NCI-H187 (cell line): ENCODE results near the gene TAF4.
"Not testable (repeated sequence)": the region's sequence is repeated elsewhere in the genome, so short reads cannot be mapped to it uniquely, and the experiment has no call there.

Experiments used
- DNase-seq, 2 experiments: peaks; one replicate each; lab custom pipeline; 2025; lab: John Stamatoyannopoulos, UW

Gene TAF4, protein sequence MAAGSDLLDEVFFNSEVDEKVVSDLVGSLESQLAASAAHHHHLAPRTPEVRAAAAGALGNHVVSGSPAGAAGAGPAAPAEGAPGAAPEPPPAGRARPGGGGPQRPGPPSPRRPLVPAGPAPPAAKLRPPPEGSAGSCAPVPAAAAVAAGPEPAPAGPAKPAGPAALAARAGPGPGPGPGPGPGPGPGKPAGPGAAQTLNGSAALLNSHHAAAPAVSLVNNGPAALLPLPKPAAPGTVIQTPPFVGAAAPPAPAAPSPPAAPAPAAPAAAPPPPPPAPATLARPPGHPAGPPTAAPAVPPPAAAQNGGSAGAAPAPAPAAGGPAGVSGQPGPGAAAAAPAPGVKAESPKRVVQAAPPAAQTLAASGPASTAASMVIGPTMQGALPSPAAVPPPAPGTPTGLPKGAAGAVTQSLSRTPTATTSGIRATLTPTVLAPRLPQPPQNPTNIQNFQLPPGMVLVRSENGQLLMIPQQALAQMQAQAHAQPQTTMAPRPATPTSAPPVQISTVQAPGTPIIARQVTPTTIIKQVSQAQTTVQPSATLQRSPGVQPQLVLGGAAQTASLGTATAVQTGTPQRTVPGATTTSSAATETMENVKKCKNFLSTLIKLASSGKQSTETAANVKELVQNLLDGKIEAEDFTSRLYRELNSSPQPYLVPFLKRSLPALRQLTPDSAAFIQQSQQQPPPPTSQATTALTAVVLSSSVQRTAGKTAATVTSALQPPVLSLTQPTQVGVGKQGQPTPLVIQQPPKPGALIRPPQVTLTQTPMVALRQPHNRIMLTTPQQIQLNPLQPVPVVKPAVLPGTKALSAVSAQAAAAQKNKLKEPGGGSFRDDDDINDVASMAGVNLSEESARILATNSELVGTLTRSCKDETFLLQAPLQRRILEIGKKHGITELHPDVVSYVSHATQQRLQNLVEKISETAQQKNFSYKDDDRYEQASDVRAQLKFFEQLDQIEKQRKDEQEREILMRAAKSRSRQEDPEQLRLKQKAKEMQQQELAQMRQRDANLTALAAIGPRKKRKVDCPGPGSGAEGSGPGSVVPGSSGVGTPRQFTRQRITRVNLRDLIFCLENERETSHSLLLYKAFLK

DNA sequence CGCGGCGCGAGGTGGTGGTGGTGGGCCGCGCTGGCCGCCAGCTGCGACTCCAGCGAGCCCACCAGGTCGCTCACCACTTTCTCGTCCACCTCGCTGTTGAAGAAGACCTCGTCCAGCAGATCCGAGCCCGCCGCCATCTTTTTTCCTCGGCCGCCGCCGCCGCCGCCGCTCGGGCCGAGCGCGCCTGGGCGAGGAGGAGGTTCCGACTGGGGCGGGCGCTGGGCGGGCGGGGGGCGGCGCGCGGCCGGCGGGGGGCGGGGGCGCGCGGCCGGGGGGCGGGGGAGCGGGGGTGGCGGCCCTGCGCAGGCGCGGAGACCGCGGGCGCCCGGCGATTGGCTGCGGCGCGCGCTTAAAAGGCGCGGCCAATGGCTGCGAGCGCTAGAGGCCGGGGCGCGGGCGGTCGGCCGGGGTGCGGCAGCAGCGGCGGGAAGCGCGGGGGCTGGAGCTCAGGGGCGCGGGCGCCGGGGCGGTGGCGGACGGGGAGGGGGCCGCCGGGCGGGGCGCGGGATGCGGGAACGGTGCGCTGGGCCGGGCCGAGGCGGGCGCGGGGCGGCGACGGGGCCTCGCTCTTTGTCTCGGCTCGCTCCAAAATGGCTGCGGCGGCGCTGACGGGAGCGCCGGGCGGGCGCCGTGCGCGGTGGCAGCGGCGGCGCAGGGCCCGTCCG, at the start of gene TAF4:
TAF4 (minus strand) TSS at position 208 of the 665 bp plus-strand sequence; CDS start at position 137, 71 bp downstream.
- peak; percentile 36 to 54 for DNase-seq

DNA sequence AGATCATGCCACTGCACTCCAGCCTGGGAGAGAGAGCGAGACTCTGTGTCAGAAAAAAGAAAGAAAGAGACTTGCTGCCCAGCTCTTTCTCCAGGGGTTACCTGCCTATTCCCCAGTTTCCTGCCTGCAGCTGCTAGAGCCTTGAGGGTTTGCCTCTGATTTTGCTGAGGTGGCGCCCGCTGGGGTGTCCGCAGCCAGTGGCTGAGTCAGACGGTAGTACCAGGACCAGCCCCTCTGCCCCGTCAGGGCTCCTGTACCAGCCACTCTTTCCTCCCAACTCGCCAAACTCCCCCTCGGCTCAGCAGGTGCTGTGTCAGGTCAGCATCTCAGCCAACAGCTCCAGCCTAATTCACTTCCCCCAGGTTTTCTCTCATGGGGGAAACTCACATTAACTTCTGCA, 49.2 kb upstream of the TAF4 start:
- DNase-seq: no peak

DNA sequence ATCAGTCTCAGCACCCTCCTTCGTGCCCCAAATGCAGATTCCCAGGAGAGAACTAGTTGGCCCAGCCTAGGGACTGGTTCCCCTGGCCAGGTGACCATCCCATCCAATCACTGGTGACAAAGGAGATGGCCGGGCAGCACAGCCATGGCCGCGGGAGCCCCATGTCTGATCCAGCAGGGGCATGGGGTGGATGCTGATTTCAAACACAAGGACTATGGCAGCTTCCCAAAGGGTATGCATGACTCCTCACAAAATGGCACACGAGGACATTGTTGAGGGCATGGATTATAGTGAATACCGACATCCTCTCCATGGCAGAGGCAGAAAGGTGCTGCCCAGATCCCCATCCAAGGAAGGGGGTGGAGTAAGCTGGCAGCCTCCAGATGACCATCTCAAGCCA, 46.7 kb upstream of the TAF4 start:
- no peak for DNase-seq

DNA sequence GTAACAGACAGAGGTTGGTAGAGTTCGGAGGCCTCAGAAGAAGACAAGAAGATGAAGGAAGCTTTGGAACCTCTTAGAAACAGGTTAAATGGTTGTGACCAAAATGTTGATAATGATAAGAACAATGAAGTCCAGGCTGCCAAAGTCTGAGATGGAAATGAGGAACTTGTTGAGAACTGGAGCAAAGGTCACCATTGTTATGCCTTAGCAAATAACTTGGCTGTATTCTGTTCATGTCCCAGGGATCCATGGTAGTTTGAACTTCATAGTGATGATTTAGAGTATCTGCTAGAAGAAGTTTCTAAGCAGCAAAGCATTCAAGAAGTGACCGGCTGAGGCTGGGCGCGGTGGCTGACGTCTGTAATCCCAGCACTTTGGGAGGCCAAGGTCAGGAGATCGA, 45.5 kb upstream of the TAF4 start:
- DNase-seq: no peak

DNA sequence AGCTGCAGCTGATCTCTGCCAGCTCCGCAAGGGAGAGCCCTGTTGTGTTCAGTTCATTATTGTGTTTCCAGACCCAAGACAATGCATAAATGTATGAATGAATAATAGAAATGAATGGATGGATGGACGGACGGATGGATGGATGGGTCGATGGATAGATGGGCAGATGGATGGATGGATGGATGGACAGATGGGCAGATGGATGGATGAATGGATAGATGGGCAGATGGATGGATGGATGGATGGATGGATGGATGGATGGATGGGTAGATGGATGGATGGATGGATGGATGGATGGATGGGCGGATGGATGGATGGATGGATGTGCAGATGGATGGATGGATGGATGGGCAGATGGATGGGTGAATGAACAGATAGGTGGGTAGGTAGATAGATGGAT, 39.9 kb upstream of the TAF4 start:
- DNase-seq: no peak

DNA sequence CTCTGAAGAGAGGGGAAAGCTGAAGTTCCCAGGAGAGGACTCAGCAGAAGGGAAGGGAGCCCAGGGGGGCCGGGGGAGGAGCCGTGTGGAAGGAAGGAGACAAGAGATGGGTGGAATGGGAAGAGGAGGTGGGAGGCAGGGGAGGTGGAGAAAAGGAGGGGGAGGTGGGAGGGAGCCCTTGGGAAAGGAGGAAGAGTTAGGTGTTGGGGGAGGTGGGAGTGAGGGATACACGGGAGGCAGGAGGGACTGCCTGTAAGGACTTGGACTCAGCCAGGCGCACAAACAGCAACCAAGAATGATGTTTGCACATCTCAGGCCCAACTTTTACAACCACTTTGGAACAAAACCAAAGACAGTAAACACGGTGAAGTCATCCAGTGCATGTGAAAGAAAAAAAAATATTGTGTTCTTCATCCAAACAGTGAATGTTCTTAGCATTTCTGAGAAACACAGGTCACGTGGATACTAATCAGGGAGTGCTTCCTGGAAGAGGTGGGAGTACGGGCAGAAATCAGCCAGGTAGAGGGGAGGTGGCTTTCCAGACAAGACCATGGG, 39.2 kb upstream of the TAF4 start:
- no peak for DNase-seq

DNA sequence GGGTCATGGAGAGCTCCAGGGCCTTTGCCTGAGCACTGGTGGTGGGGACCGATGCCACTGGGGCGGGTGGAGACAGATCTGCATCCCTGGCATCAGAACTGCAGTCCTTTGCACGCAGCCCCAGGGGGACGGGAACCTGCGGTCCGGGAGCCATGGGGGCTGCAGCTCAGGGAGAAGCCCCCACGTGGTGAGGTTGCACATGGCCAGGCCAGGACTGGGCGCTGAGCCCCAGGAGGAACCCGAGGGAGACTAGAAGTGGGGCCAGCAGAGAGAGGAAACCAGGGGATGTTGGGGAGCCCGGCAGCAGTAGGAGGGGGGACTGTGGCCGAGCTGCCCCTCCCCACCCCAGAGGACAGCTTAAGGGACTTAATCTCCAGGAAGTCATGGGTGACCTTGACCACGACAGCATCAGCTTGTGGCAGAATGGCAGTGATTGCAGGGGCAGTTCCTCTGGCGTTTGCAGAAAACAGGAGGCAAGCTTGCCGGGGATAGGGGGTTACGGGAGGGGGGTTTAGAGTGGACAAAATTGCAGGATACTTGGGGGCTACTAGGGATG, 38.6 kb upstream of the TAF4 start:
- no peak for DNase-seq

DNA sequence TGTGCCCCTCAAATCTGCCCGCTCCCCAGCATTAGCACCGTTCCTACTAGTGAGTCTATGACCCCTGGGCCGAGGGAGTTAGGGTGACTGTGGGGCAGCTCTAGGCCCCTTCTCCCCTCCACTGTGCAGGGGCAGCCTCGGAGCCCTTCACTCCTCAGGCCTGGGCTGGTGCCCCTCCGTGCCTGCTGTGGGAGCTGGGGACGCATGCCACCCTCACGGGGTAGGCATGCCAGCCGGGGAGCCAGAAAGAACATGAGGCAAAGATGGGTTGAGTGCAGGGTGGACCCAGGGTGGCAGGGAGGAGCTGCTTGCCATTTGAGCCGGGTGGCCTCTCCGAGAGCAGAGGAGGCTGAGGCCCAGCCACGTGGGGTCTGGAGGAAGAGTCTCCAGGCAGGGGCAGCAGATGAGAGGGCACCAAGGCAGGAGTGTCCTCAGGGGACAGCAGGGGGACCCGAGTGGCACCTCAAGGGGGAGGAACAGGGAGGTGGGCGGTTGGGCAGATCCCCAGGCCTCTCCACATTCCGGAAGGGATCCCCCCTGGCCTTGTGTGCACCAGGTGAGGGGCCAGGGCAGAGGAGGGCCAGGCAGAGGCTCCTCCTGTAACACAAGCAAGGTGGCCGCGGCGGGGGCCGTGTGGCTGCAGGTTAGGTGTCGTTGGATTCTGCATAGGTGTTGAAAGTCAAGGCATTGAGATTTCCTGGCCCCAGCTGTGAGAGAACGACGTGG, 38.0 kb upstream of the TAF4 start:
- no peak for DNase-seq

DNA sequence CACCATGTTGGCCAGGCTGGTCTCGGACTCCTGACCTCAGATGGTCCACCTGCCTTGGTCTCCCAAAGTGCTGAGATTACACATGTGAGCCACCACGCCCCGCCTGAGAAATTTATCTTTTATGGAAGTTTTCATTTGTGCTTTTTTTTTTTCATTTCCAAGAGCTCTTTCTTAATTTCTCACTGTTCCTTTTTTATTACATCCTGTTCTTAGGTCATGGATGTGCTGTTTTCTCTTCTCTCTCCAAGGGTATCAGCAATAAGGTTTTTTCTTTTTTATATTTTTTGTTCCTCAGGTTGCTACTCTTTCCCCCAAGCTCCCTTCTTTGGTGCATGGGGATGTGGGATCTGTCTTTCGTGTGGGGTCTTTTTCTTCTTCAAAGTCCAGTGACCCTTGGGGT, 35.4 kb upstream of the TAF4 start:
- DNase-seq: no peak

DNA sequence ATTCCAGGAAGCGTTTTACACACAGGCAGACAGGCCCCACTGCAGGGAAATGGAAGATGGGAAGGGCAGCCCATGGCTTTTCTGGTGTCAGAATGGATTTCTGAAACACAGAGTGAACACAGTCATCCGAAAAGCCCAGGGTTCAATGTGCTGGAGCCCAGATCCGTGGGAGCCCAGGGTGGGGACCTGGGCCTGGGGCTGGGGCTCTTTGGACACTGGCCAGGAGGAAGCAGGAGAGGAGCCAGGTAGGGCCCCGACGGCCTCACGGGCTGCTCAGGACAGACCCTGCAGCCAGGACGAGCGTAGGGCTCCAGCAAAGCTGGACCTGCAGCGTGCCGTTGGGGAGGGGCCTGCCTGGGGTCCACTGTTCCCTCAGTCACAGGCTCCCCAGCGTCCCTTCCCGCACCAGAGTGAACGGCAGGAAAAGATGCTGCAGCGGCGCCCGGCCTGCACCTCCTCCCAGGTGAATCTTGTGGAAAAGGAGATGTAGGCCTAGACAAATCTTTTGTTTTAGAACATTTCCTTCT, 32.3 kb upstream of the TAF4 start:
- DNase-seq: no peak

DNA sequence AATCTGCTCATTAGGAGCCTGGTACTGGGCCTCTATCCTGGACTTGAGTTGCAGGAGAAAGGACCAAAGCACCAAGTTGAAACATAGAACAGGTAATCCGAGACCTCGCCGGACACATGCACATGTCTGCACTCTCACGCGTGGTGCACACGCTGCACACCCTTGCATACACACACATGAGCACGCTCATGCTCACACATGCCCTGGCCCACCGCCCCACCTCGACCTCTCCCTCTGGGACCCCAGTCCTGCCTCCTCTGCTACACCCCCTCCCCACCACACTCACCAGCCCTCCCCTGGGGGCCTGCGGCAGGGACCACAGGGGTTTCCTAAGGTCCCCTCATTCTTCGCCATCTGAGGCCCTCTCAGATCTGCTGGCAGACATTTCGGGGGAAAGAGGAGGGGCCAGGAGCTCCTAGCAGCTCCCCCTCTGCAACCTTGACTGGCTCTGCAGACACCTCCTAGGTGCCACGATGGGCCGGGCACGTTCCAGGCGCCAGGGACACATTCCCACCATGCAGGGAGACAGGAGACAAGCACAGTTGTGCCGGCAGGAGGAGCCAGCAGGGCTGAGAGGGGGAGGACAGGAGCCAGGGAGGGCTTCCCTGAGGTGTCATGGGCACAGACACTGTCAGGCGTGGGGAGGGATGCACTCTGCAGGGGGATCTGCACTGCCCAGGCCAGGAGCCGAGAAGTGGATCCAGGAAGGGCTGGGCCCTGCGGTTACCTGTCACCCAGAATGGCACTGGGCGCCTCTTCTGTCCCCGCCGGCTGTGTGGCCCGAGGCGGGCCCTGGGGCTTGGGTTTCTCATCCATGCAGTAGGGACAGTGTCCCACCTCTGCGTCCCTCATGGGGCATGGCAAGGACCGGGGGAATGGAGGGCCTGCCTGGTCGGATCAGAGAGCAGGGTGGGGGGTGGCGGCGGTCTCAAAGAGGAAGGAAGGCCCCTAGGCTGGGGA, 31.0 kb upstream of the TAF4 start:
- no peak for DNase-seq

DNA sequence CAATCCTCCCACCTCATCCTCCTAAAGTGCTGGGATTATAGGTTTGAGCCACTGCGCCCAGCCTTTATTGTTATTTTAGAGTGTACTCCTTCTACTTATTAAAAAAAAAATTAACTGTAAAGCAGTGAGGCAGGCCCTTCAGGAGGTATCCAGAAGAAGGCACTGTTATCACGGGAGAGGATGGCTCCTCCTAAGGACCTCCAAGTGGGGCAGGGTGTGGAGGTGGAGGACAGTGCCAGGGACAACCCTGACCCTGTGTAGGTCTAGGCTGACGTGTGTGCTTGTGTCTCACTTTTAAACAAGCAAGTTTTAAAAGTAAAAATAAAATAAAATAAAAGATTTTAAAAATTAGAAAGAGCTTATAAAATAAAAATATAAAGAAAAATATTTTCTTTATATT, 23.7 kb upstream of the TAF4 start:
- DNase-seq: no peak

DNA sequence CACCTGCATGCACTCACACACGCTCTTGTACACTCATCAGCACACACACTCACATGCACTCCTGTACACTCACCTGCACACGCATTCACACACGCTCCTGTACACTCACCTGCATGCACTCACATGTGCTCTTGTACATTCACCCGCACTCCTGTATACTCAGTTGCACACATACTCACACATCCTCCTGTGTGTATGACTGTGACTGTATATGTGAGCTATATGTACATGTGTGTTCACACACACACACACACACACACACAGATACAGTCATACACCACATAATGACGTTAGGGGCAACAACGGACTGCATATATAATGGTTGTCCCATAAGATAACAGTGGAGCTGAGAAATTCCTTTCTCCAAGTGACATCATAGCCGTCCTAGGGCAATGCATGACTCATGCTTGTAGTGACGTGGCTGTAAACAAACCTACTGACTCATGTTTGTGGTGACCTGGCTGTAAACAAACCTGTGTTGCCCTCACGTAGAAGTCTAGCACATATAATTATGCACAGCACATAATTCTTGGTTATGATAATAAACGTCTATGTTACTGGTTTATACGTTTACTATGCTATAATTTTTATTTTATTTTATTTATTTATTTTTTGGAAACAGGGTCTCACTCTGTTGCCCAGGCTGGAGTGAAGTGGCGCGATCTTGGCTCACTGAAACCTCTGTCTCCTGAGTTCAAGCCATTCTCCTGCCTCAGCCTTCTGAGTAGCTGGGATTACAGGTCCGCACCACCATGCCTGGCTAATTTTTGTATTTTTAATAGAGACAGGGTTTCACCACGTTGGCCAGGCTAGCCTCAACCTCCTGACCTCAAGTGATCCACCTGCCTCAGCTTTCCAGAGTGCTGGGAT, 22.8 kb upstream of the TAF4 start:
- no peak for DNase-seq

DNA sequence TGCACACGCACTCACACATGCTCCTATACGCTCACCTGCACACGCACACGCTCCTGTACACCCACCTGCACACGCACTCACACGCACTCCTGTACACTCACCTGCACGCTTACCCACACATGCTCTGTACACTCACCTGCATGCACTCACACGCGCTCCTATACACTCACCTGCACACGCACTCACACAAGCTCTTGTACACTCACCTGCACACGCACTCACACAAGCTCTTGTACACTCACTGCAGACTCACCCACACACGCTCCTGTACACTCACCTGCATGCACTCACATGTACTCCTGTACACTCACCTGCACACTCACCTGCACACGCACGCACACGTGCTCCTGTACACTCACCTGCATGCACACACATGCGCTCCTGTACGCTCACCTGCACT, 22.0 kb upstream of the TAF4 start:
- no peak for DNase-seq

DNA sequence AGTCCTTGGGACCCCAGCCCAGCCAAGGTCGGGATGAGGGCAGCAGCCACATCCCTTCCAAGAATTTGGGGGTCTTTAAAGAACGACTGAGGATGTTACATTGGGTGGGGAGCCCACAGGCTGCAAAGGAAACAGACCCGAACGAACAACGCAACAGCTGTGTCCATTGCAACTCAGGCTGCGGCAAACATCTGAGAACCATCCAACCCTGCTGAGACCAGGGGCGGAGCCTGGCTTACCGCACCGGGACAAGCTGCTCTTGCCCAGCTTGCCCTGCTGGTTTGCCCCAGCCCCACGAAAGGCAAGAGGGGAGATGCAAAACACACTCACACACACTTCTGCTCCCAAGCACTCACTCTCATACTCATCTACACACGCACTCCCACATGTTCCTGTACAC, 21.5 kb upstream of the TAF4 start:
- no peak for DNase-seq

DNA sequence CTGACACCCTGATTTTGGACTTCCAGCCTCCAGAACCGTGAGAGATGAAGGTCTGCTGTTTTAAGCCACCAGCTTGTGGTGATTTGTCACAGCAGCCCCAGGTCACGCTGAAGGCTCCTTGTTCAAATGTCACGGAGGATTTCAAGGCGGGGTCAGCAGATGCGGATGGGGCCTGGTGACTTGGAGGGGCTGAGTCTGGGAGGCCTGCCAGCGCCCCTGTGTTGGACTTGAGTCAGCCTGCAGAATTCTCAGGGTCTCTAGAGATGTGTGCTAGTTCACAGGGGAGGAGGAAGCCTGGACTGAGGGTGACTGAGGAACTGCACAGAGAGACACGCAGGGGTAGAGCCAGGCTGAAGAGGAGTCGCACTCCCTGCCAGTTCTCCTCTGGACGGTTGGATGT, 19.5 kb upstream of the TAF4 start:
- no peak for DNase-seq

DNA sequence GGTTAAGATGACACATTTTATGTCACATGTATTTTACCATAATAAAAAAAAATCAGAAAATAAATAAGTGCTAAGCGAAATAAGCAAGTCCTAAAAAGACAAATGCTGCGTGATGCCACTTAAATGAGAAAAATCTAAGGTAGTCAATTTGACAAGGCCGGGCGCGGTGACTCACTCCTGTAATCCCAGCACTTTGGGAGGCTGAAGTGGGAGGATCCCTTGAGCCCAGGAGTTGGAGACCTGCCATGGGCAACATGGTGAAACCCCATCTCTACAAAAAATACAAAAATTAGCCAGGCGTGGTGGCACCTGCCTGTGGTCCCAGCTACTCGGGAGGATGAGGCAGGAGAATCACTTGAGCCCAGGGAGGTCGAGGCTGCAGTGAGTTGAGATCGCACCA, 18.5 kb upstream of the TAF4 start:
- DNase-seq: not testable (repeated sequence)

DNA sequence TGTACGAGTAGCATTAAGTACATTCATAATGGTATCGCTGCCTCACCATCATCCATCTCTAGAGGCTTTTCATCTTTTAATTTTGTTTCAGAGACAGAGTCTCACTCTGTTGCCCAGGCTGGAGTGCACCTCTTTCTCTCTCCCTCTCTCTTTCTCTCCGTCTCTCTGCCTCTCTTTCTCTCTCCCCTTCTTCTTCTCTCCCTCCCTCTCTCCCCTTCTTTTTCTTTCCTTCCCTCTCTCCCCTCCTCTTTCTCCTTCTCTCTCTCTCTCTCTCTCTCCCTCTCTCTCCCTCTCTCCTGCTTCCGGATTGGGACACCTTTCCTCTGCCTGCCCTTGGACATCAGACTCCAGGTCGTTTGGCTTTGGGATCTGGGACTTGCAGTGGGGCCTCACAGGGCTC, 17.6 kb upstream of the TAF4 start:
- no peak for DNase-seq
